Mucosa of stomach (tissue), 1 donor: ENCODE data around the gene GABRR3.

Experiments used
- H3K27me3 ChIP-seq: one replicate; pipeline ENCODE4 v1.7.0; 2013; ENCODE audit warnings: mild to moderate bottlenecking, low read length; ENCODE audit not compliant: control insufficient read depth, insufficient read depth
- H3K36me3 ChIP-seq: one replicate; pipeline ENCODE4 v1.7.0; 2013; ENCODE audit warnings: low read length; ENCODE audit not compliant: control insufficient read depth, insufficient read depth
- H3K4me1 ChIP-seq: one replicate; pipeline ENCODE4 v1.7.0; 2013; ENCODE audit warnings: mild to moderate bottlenecking, low read length; ENCODE audit not compliant: control insufficient read depth, insufficient read depth
- H3K4me3 ChIP-seq: one replicate; pipeline ENCODE4 v1.7.0; 2013; ENCODE audit warnings: low read length
- H3K9ac ChIP-seq: one replicate; pipeline ENCODE4 v1.7.0; 2013; ENCODE audit warnings: mild to moderate bottlenecking, low read length, moderate library complexity
- H3K9me3 ChIP-seq: one replicate; pipeline ENCODE4 v1.7.0; 2013; ENCODE audit warnings: mild to moderate bottlenecking, low read length, moderate library complexity; ENCODE audit not compliant: control insufficient read depth
- donor health status: Pancreatic carcinoma.

Gene GABRR3

GRCh38 chr3:97958796-97959195 is 76.3 kb downstream of the GABRR3 start:
- Histone ChIP-seq H3K36me3 (no peaks in the 10 kb centered on the region), H3K9ac (no peak overlapping the region), H3K9me3 (no peaks in the 10 kb centered on the region), H3K27me3 (no peaks in the 10 kb centered on the region), H3K4me1 (peaks cover 7% of the 10 kb centered on the region), H3K4me3 (no peak overlapping the region)

GRCh38 chr3:97958396-97958795 is 76.7 kb downstream of the GABRR3 start:
- Histone ChIP-seq H3K9me3 (no peaks in the 10 kb centered on the region), H3K4me3 (no peak overlapping the region), H3K4me1 (peaks cover 3% of the 10 kb centered on the region), H3K9ac (no peak overlapping the region), H3K27me3 (no peaks in the 10 kb centered on the region), H3K36me3 (no peaks in the 10 kb centered on the region)

GRCh38 chr3:97957617-97958311 is 77.4 kb downstream of the GABRR3 start:
- H3K27me3 ChIP-seq = no peaks in the 10 kb centered on the region
- H3K9me3 ChIP-seq = no peaks in the 10 kb centered on the region
- no peak overlapping the region for H3K9ac ChIP-seq
- no peaks in the 10 kb centered on the region for H3K36me3 ChIP-seq
- peaks cover 3% of the 10 kb centered on the region for H3K4me1 ChIP-seq
- H3K4me3 ChIP-seq = no peak overlapping the region

- no peaks in the 10 kb centered on the region for H3K9me3 ChIP-seq
- no peaks in the 10 kb centered on the region for H3K36me3 ChIP-seq
- H3K4me1 ChIP-seq = peaks cover 3% of the 10 kb centered on the region
- H3K27me3 ChIP-seq = no peaks in the 10 kb centered on the region
- no peak overlapping the region for H3K9ac ChIP-seq
- H3K4me3 ChIP-seq = no peak overlapping the region
Measured at GRCh38 chr3:97956051-97956450, 79.1 kb downstream of the GABRR3 start.

- Histone ChIP-seq H3K9ac (no peak overlapping the region), H3K4me1 (peaks cover 3% of the 10 kb centered on the region), H3K36me3 (peaks cover 5% of the 10 kb centered on the region), H3K9me3 (no peaks in the 10 kb centered on the region), H3K4me3 (no peak overlapping the region), H3K27me3 (no peaks in the 10 kb centered on the region)
Measured at GRCh38 chr3:97954228-97954827, 80.8 kb downstream of the GABRR3 start.

- Histone ChIP-seq H3K4me3 (no peak overlapping the region), H3K36me3 (peaks cover 5% of the 10 kb centered on the region), H3K27me3 (no peaks in the 10 kb centered on the region), H3K9me3 (no peaks in the 10 kb centered on the region), H3K9ac (no peak overlapping the region), H3K4me1 (peaks cover 3% of the 10 kb centered on the region)
Measured at GRCh38 chr3:97952872-97953271, 82.2 kb downstream of the GABRR3 start.

GRCh38 chr3:97952280-97952679 is 82.8 kb downstream of the GABRR3 start:
- no peak overlapping the region for H3K9ac ChIP-seq
- H3K36me3 ChIP-seq = peaks cover 5% of the 10 kb centered on the region
- no peaks in the 10 kb centered on the region for H3K4me1 ChIP-seq
- no peaks in the 10 kb centered on the region for H3K9me3 ChIP-seq
- H3K27me3 ChIP-seq = no peaks in the 10 kb centered on the region
- H3K4me3 ChIP-seq = no peak overlapping the region

- H3K27me3 ChIP-seq = no peaks in the 10 kb centered on the region
- no peaks in the 10 kb centered on the region for H3K4me1 ChIP-seq
- no peaks in the 10 kb centered on the region for H3K9me3 ChIP-seq
- H3K4me3 ChIP-seq = no peak overlapping the region
- H3K36me3 ChIP-seq = peaks cover 5% of the 10 kb centered on the region
- H3K9ac ChIP-seq = no peak overlapping the region
Measured at GRCh38 chr3:97950360-97950759, 84.8 kb downstream of the GABRR3 start.

- Histone ChIP-seq H3K9me3 (no peaks in the 10 kb centered on the region), H3K4me1 (no peaks in the 10 kb centered on the region), H3K9ac (no peak overlapping the region), H3K4me3 (no peak overlapping the region), H3K36me3 (peaks cover 5% of the 10 kb centered on the region), H3K27me3 (no peaks in the 10 kb centered on the region)
Measured at GRCh38 chr3:97949743-97950142, 85.4 kb downstream of the GABRR3 start.

GRCh38 chr3:97949110-97949485 is 86.0 kb downstream of the GABRR3 start:
- no peaks in the 10 kb centered on the region for H3K4me1 ChIP-seq
- H3K4me3 ChIP-seq = no peak overlapping the region
- H3K36me3 ChIP-seq = peaks cover 5% of the 10 kb centered on the region
- no peak overlapping the region for H3K9ac ChIP-seq
- H3K27me3 ChIP-seq = no peaks in the 10 kb centered on the region
- H3K9me3 ChIP-seq = no peaks in the 10 kb centered on the region

- H3K9me3 ChIP-seq = no peaks in the 10 kb centered on the region
- H3K9ac ChIP-seq = no peak overlapping the region
- H3K36me3 ChIP-seq = peaks cover 5% of the 10 kb centered on the region
- no peaks in the 10 kb centered on the region for H3K4me1 ChIP-seq
- H3K27me3 ChIP-seq = no peaks in the 10 kb centered on the region
- H3K4me3 ChIP-seq = no peak overlapping the region
Measured at GRCh38 chr3:97948351-97949109, 86.6 kb downstream of the GABRR3 start.

GRCh38 chr3:97942801-97943546 is 92.1 kb downstream of the GABRR3 start:
- Histone ChIP-seq H3K4me1 (no peaks in the 10 kb centered on the region), H3K4me3 (no peak overlapping the region), H3K9ac (no peak overlapping the region), H3K27me3 (no peaks in the 10 kb centered on the region), H3K9me3 (no peaks in the 10 kb centered on the region), H3K36me3 (no peaks in the 10 kb centered on the region)
